ENCODE measurements around the gene TBC1D4.
"Not testable (repeated sequence)": the region's sequence is repeated elsewhere in the genome, so short reads cannot be mapped to it uniquely, and the experiment has no call there.

TBC1D4 gene

GRCh38 chr13:75256922-75257321, 225.0 kb downstream of the TBC1D4 start:
- DNase-seq: no peak

- DNase-seq: no peak
Measured at GRCh38 chr13:75255653-75256052, 226.3 kb downstream of the TBC1D4 start.

GRCh38 chr13:75255147-75255546, 226.8 kb downstream of the TBC1D4 start:
- DNase-seq: no peak

GRCh38 chr13:75251188-75251587, 230.8 kb downstream of the TBC1D4 start:
- no peak for DNase-seq

- no peak for DNase-seq
Measured at GRCh38 chr13:75250526-75251178, 231.3 kb downstream of the TBC1D4 start.

- DNase-seq: not testable (repeated sequence)
Measured at GRCh38 chr13:75245578-75245977, 236.4 kb downstream of the TBC1D4 start.

GRCh38 chr13:75240240-75240639, 241.7 kb downstream of the TBC1D4 start:
- DNase-seq: not testable (repeated sequence)

GRCh38 chr13:75236774-75237173, 245.2 kb downstream of the TBC1D4 start:
- no peak for DNase-seq

Data from NCI-H2081 treated with DMSO at 0.1 percent for 48 hours (cell line).